Activated T-helper 1 cell treated with anti-CD3 and anti-CD28 coated beads, Interleukin-12 subunit alpha, Interleukin-12 subunit beta, Interleukin-2, Interleukin-4 antibody, amounts not matched to agents 30 ng/mL and 10 ng/mL and 1 ng/mL, durations not matched to agents 14 hours and 24 hours and 36 hours (primary cell): ENCODE data around the gene LRBA. TPM values are rescaled to one million over a fixed set of nuclear protein-coding genes. Genes with fewer than 3 reads are reported as not detected.

Experiments used
- DNase-seq: peaks from one replicate; pipeline ENCODE4 v3.0.0; 2021; ENCODE audit warnings: low spot score
- H3K27ac Mint-ChIP-seq: one replicate; pipeline ENCODE4 v1.8.0; 2021; ENCODE audit warnings: mild to moderate bottlenecking, mixed read lengths
- H3K27me3 Mint-ChIP-seq: one replicate; pipeline ENCODE4 v1.8.0; 2022; ENCODE audit warnings: mild to moderate bottlenecking, moderate library complexity, mixed read lengths; ENCODE audit not compliant: insufficient read depth
- H3K36me3 Mint-ChIP-seq: one replicate; pipeline ENCODE4 v1.8.0; 2021; ENCODE audit warnings: low read depth, mixed read lengths
- H3K4me1 Mint-ChIP-seq: one replicate; pipeline ENCODE4 v1.8.0; 2021; ENCODE audit warnings: low read depth, mixed read lengths
- H3K4me3 Mint-ChIP-seq: one replicate; pipeline ENCODE4 v1.8.0; 2021; ENCODE audit warnings: mild to moderate bottlenecking, moderate library complexity, mixed read lengths
- H3K9me3 Mint-ChIP-seq: one replicate; pipeline ENCODE4 v1.8.0; 2021; ENCODE audit warnings: mixed read lengths
- intact Hi-C: fragments of 100-400 bp; cut with micrococcal nuclease; formaldehyde crosslinking; loops from one replicate; pipeline ENCODE4 v1.15.1; 2024
- total RNA-seq: library from RNA; stranded (reverse); gene quantifications from 2 replicates; pipeline ENCODE4 v1.2.3, GENCODE V29; 2022

LRBA gene
- total RNA-seq, 1 donor from 2014 or later, result 54.2 TPM

DNA sequence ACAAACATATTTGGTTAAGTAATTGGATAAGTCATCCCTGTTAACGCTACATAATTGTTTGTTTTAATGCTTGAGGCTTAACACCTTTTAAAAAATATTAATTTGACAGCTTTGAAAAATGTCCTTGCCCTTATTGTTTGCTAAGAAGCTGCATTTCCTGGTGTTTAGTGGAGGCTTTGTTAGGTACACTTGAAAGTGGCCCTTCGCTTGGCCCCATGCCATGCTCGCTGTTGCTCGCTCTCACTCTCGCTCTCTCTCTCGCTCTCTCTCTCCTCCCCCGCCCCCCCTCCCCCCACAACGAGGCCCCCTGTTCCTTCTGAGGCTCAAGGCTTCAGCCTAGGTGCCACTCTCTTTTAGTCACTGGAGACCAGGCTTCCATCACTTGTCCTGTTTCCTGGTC is 797.3 kb downstream of the LRBA start:
- DNase-seq, result no peak
- intact Hi-C loops, result no loop called here
- H3K27ac Mint-ChIP-seq, result no peak overlapping the region
- no peaks in the 10 kb centered on the region for H3K4me1 Mint-ChIP-seq
- H3K9me3 Mint-ChIP-seq, result no peaks in the 10 kb centered on the region
- peaks cover 1% of the 10 kb centered on the region for H3K27me3 Mint-ChIP-seq
- no peaks in the 10 kb centered on the region for H3K36me3 Mint-ChIP-seq
- H3K4me3 Mint-ChIP-seq, result no peak overlapping the region

DNA sequence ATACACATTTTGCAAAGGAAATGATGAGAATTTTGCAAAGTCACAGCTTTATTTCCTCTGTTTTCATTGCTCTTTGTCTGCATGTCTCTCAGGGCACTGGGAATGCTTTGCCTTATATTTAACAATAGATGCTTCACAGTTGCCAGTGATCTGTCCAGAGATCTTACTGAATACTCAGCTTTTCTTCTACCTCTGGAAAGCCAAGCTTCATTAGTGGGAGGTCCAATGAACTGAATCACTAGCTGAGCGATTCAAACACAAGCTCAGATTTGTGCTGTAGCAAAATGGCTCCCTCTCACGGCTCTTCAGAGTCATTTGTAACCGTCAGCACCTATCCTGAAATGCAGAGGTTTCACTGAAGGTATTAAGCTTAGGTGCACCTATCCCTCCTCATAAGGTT is 797.9 kb downstream of the LRBA start:
- Mint-ChIP-seq H3K27me3 (peaks cover 2% of the 10 kb centered on the region), H3K27ac (no peak overlapping the region), H3K4me1 (no peaks in the 10 kb centered on the region), H3K4me3 (no peak overlapping the region), H3K36me3 (no peaks in the 10 kb centered on the region), H3K9me3 (no peaks in the 10 kb centered on the region)
- intact Hi-C loops, result no loop called here
- no peak for DNase-seq

DNA sequence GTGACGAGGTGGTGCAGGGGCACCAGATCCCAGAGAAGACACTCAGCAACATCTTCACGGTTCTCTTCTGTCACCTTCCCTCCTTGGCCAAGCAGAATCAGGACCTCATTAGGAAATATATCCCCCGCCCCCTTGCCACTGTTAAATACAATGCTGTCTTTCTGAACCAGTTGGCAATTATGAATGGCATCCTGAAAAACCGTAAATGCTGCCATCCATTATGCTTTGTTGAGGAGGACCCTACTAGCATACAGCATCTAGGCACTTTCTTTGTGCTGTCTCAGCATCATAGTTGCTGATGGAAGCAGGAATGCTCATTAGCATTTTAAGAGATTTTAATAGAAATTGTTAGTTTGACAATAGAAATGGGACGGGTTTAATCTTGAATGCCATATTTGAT is 798.4 kb downstream of the LRBA start:
- Mint-ChIP-seq H3K9me3 (no peaks in the 10 kb centered on the region), H3K4me3 (no peak overlapping the region), H3K36me3 (no peaks in the 10 kb centered on the region), H3K4me1 (no peaks in the 10 kb centered on the region), H3K27ac (no peak overlapping the region), H3K27me3 (peaks cover 5% of the 10 kb centered on the region)
- no peak for DNase-seq
- intact Hi-C loops, result no loop called here

DNA sequence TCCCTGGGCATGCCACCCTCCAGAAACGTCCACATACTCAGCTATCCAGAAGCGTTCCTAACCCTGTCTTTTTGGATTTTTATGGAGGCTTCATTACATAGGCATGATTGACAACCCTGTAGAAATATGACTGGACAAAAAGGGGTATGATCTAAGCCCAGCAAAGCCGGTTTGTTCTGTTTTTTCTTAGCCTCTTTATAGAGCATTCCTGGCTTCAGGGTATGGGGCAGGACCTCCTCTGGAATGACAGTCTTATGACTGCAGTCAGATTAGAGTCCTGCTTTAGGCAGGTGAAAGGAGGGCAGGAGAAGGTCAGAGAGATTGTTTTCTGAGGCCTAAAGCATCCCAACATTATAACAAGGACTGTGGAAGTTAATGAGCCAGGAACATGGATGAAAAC is 799.5 kb downstream of the LRBA start:
- H3K27ac Mint-ChIP-seq, result no peak overlapping the region
- H3K4me3 Mint-ChIP-seq, result no peak overlapping the region
- intact Hi-C loops, result no loop called here
- H3K36me3 Mint-ChIP-seq, result no peaks in the 10 kb centered on the region
- peaks cover 5% of the 10 kb centered on the region for H3K27me3 Mint-ChIP-seq
- H3K9me3 Mint-ChIP-seq, result no peaks in the 10 kb centered on the region
- H3K4me1 Mint-ChIP-seq, result no peaks in the 10 kb centered on the region
- DNase-seq, result no peak

Other genes starting within 250 kb of the LRBA start
- gene RPS3A, start 84.3 kb upstream of the LRBA start, total RNA-seq, result 1,686 and 1,760 TPM in 2 replicates